Measurements from ENCODE around the gene FADS2. TPM values are rescaled to one million over a fixed set of nuclear protein-coding genes. Genes with fewer than 3 reads are reported as not detected.

The FADS2 gene
- total and polyA plus RNA-seq, 9 of the 15 experiments (the other 6 are each of a cell fraction or from before 2014, with no cell fraction given): 2.9 to 42.8 (median 16.2) TPM

- TF ChIP-seq REST (IDR thresholded peaks at IDR 0.05; ENCODE audit: borderline replicate concordance) (peak; percentile 83), REST (CRISPR knock-in tag; IDR thresholded peaks at IDR 0.05; ENCODE audit: low read depth) (peak; percentile 81; the same call in 1 of the 2 replicates), E2F3 (CRISPR knock-in tag; IDR thresholded peaks at IDR 0.05) (peak; percentile 98), ZFX (CRISPR knock-in tag; IDR thresholded peaks at IDR 0.05) (peak; percentile 71), PRMT5 (CRISPR knock-in tag; IDR thresholded peaks at IDR 0.05) (no peak), ZNF143 (CRISPR knock-in tag; IDR thresholded peaks at IDR 0.05) (peak; percentile 96), ZBTB7A (IDR thresholded peaks at IDR 0.05; ENCODE audit: borderline replicate concordance, control insufficient read depth, low read depth, low read length) (peak; percentile 52; the same call in 1 of the 2 replicates), LARP7 (IDR thresholded peaks at IDR 0.05) (peak; percentile 94; the same call in 1 of the 2 replicates), ZKSCAN8 (CRISPR knock-in tag; IDR thresholded peaks at IDR 0.05) (0 out of 2 replicates have a peak, but pooled peaks have one; percentile 26), GATA2 (CRISPR knock-in tag; IDR thresholded peaks at IDR 0.05) (no peak), TFE3 (CRISPR knock-in tag; IDR thresholded peaks at IDR 0.05) (peak; percentile 99), ZNF785 (CRISPR knock-in tag; IDR thresholded peaks at IDR 0.05) (no peak), ASH1L (IDR thresholded peaks at IDR 0.05; ENCODE audit: borderline replicate concordance, low read depth, partially characterized antibody) (peak; percentile 82), ZNF263 (CRISPR knock-in tag; IDR thresholded peaks at IDR 0.05; ENCODE audit: borderline replicate concordance) (peak; percentile 47; the same call in 1 of the 2 replicates), ZNF644 (tag; IDR thresholded peaks at IDR 0.05; ENCODE audit: low read depth) (peak; percentile 90), DPF2 (IDR thresholded peaks at IDR 0.05) (0 out of 2 replicates have a peak, but pooled peaks have one; percentile 50)
- TF ChIP-seq, protein P1, sequence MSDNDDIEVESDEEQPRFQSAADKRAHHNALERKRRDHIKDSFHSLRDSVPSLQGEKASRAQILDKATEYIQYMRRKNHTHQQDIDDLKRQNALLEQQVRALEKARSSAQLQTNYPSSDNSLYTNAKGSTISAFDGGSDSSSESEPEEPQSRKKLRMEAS (CRISPR knock-in tag; IDR thresholded peaks at IDR 0.05): peak; percentile 96
These were observed 35.6 kb upstream of the FADS2 start, which contains the start of the genes FEN1 and TMEM258 (continued) for GRCh38 chr11:61792310-61793082.
